SK-N-MC (cell line): ENCODE measurements around the gene DDX46.

Experiments
- EZH2 ChIP-seq: fragments of 200-600 bp; sonication (generic); IDR thresholded peaks from one replicate; pipeline ENCODE4 v1.6.1; 2017; ENCODE audit warnings: antibody characterized with exemption
- POLR2AphosphoS5 ChIP-seq: IDR thresholded peaks from 2 replicates; pipeline ENCODE4 v1.6.1; 2012; ENCODE audit warnings: mild to moderate bottlenecking, low read depth, low read length, borderline replicate concordance

DNA sequence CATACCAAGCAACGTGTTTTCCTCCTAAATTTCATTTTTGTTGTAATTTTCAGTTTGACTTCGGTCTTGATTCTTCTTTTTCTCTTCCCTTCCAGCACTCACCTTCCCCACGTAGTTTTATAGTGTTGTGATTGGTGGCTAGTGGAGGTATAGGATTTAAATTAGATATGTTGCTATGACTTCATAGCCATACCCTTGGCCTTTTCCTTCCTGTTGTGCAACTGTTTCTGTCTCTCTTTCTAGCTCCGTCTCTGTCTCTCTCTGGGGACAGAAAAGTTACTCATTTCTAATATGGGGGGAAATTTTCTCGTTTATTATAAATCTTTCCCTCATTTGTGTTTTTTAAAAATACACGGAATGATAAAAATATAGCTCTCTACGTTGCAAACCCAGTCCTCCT is 66.6 kb downstream of the DDX46 start:
- TF ChIP-seq EZH2 (no peak), POLR2AphosphoS5 (no peak)
